GM18867 (cell line): ENCODE data around the gene FIG4.
"Not testable (repeated sequence)": the region's sequence is repeated elsewhere in the genome, so short reads cannot be mapped to it uniquely, and the experiment has no call there.

Experiments used
- ATAC-seq: cut with Tn5 transposase; IDR thresholded peaks from one replicate; pipeline ENCODE4 v1.9.1; 2021; ENCODE audit warnings: mild to moderate bottlenecking, moderate library complexity; ENCODE audit not compliant: unreplicated experiment

FIG4 gene

DNA sequence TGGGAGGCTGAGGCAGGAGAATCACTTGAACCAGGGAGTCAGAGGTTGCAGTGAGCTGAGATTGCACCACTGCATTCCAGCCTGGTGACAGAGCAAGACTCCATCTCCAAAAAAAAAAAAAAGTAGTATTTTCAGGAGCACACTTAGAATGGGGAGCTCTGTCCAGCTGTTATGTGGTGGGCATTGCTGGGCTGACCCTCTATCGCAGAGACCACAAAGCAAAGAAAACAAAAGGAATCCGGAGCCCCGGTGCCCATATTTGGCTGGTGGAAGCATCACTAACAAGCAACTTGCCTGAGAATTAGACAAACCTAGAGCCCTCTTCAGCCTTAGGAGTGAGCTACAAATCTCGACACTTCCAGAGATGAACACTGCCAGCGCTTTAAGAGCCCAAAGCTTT, 149.7 kb downstream of the FIG4 start:
- ATAC-seq, result no peak

DNA sequence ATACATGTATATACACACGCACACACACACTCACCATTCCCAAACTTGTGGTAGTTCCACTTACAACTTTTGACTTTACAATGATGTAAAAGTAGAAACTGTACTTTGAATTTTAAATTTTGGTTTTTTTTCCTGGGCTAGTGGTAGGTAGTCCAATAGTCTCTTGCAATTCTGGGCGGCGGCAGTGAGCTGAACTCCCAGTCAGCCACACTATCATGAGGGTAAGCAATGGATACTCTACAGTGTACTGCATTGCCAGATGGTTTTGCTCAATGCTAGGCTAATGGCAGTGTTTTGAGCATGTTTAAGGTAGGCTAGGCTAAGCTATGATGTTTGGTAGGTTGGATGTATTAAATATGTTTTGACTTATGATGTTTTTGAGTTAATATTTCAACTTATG, 150.8 kb downstream of the FIG4 start:
- no peak for ATAC-seq

DNA sequence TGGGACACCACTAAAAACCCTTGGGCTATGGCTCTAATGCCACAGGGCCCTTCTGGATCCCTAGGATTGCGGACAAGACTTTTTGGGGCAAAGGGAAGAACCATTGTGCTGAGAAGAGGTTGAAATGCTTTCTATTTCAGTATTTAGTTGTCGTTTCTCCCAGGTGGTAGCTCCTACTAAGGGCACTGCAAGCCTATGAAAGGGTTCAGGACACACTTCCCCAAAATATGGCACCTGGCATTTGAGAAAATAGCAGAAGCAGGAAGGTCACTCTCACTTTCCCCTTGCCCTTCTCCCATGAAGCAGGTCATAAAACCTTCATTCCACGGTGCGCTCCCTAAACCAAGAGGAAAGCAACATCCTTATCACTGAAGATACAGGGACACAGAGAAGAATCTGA, 161.6 kb downstream of the FIG4 start:
- ATAC-seq, result no peak

DNA sequence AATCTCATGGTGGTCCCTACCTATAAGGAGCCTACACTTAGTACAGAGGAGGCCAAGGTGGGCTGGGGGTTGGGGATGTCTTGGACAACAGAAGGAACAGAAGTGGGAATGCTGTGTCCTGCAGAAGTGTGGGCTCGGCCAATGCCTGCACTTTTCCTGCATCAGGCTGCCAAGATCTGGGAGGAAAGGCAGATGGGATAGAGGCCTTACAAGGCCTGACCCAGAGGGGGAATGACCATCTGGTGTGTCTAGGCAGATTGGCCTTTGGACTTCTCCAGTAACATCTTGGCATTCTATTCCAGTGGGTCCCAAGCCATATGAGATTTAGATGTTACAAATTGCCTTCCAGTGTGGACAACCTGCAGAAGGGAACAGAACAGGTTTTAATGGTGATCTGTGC, 162.3 kb downstream of the FIG4 start:
- ATAC-seq, result no peak

DNA sequence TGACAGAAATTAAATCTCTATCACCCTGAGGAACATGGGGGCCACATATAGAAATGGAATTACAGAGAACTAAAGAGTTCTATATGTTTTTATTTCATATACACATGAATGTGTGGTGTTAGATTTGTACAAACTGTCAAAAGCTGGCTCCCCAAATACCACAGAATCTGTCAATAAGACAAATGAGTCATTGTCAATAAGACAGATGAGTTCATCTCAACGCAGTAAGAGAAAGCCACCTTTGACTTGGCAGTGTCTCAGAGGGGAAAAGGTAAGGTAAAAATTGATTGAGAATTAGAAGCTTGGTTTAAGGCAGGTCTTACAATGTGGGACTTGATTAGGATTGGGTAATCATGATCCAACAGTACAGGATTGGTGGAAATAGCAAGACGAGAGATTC, 162.9 kb downstream of the FIG4 start:
- ATAC-seq, result no peak

DNA sequence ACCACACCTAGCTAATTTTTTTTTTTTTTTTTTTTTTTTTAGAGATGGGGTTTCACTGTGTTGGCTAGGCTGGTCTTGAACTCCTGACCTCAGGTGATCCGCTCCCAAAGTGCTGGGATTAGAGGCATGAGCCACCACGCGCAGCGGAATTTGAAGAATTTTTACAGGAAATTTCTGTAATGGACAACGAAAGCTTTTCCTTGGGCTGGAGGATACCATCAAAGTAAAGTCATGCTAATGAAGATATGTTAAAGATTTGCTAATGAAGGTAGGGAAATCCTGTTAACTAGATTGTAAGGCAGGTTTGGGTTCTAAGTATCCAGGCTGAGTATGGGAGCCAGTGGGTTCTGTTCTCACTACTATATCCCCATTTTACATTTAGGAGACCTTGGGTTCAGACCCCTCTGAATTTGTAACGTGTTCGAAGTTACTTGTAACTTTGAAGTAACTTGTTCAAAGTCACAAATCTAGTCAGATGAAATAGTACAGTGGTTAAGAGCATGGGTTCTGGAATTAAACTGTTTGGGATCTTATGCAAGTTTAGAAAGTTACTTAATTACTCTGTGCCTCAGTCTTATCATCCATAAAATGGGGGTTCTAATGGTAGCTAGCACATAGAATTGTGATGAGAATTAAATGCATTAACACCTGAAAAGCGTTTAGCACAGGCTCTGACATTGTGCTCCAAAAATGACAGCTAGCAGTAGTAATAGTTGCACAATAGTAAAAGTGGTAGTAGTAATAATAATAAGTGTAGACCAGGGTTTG, 163.6 kb downstream of the FIG4 start:
- ATAC-seq, result no peak

DNA sequence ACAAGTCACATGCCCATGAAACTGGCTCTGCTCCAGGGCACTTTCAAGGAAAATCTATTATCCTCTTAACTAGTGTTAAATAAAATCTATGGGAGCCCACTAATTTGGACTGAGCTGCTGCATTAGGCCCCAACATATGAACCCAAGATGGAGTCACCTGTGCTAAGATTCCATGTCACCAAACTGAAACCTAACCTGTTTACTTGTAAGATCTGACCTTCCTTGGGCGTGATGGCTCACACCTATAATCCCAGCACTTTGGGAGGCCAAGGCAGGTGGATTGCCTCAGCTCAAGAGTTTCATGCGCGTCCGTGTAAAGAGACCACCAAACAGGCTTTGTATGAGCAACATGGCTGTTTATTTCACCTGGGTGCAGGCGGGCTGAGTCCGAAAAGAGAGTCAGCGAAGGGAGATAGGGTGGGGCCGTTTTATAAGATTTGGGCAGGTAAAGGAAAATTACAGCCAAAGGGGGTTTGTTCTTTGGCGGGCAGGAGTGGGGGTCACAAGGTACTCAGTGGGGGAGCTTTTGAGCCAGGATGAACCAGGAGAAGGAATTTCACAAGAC, 164.5 kb downstream of the FIG4 start:
- not testable (repeated sequence) for ATAC-seq

DNA sequence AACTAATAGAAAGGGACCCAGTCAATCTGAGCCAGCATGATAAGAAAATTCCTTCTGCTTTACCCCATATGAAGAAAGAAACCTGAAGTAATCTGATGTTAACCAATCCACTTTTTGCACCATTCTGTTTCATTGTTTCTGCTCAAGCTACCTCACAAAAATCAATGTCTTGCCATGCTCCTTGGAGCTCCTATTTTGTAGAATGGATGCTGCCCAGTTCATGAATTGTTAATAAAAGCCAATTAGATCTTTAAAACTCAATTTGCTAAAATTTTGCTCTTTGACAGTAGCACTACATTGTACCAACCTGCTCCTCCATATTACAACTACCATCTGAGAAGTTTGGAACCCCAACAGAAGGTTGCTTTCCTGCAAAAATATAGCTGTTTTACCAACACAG, 170.8 kb downstream of the FIG4 start:
- no peak for ATAC-seq

DNA sequence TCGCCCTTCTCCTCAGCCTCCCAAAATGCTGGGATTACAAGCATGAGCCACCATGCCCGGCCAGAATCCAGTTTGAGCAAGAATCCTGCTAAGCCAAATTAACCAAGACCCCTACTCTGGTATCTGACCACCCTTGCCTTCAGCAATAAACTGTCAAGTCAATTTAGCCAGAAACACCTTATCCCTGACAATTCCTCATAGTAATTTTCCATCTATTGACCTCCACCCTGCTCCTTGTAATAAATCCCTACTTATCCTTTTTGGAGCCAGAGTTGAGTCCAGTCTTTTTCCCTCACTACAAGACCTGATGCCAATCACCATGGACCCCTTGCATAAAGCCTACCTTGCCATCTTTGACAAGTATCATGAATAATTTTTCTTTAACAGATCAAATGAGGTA, 173.0 kb downstream of the FIG4 start:
- ATAC-seq, result no peak

DNA sequence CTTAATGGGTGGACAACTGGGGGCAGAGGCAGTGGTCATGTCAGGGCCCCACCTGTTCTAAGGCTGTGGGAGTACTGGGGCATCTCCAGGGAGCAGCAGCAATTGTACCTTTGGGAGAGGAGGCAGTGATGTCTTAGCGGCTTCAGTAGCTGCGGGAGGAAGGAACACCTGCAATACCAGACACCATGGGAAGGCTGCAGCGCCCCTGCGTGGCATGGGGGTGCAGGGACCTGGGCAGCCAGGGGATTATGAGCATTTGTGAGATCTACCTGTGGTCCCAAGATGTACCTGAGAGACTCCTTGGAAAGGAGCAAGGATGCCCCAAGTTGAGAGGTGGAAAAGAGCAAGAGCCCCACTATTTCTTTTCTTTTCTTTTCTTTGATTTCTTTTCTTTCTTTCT, 174.9 kb downstream of the FIG4 start:
- ATAC-seq, result no peak

DNA sequence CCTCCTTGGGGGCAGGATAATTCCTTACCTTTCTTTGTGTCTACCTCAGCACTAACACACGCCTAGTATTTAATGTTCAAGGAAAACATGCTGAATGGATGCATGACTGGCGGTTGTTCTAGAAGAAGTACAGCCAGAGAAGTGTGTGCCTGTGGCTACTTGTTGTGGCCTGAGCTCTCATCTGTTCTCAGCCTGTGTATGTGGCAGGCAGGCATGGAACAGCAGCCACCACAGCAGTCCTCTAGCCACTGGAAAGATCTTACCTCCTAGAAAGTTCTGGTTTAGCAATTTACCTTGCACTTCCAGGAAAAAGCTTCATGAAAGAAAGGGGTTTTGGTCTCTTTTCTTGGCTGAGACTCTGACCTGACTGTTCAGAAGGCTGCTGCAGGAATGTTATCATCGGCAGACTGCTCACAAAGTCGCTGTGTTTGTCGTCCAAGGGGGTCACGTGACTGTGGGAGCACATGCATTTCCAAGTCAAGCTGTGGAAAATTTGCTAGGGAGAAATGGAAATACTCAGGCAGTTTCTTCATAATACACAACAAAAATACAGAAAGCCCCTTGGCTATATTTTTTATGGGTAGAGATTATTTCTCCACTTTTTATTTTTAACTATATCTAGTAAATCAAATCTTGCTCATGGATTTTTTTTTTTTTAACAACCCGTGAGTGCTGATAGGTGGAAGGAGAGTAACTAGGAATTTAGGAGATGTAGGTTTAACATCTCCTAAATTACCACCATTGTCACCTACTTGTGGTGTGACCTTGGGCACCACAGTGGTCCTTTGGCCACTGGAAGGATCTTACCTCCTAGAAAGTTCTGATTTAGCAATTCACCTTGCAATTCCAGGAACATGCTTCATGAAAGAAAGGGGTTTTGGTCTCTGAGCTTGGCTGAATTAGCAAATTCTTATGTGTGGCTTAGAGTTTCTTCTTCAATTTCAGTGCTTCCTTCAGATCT, 176.2 kb downstream of the FIG4 start:
- no peak for ATAC-seq

DNA sequence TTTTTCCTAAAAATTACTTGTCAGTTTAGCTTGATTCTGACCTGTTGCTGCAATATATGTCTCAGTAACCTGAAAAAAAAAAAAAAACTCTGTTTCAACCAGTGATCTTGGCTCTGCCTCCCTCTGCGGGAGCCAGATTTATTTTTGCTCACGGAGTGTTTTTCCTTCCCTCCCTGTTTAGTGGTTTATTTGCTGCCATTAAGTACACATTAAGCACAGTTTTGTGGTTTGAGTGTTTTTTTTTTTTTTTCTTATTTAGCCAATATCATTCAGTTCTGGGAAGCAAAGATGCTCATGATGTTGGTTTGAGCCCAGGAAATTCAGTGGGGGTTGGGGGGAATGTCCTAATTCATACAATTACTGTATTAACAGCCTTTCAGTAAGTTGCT, 176.9 kb downstream of the FIG4 start:
- no peak for ATAC-seq

DNA sequence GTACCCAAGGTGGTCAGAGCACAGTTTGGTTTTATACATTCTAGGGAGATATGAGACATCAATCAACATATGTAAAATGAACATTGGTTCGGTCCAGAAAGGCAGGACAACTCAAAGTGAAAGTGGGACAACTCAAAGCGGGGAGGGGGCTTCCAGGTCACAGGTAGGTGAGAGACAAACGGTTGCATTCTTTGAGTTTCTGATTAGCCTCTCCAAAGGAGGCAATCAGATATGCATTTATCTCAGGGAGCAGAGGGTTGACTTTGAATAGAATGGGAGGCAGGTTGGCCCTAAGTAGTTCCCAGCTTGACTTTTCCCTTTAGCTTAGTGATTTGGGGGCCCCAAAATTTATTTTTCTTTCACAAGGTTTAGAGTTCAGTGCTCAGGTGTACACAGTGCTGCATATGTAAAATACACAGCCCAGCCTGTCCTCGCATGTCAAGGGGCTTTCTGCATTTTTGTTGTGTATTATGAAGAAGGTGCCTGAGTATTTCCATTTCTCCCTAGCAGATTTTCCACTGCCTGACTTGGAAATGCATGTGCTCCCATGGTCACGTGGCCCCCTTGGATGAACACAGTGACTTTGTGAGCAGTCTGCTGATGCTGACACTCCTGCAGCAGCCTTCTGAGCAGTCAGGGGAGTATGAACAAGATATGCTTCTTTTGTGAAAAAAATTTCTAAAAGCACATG, 178.4 kb downstream of the FIG4 start:
- ATAC-seq, result not testable (repeated sequence)

DNA sequence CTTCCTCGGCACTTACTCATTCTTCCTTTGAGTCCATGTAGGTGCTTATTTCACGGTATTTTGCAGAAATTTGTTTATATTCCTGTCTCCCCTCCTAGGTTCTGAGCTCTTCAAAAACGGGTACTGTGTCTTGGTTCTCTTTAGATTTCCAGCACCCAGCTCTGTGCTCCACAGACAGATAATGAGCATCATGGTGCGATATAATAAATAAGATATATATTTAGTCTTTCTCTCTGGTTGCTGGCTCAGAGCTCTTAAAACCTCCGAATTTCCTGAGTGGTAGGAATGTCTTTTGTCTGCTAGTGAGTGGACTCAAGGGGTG, 179.0 kb downstream of the FIG4 start:
- no peak for ATAC-seq

DNA sequence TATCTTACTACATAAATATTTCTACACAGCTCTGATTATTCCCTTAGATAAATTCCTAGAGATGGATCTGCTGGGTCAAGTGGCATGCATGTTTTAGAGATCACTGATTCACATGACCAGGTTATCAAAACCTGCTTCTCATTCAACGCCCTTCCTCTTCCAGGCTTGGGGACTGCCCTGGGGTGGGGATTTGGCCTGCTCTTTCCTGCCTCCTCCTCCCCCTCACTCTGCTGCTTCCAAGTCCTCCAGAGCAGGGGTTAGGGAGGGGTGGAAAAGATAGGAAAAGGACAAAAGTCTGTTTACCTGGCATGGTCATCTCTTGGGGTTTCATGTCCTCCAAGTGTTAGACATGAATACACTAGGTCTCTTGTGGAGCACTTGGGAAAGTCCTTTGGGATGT, 181.5 kb downstream of the FIG4 start:
- ATAC-seq, result no peak

DNA sequence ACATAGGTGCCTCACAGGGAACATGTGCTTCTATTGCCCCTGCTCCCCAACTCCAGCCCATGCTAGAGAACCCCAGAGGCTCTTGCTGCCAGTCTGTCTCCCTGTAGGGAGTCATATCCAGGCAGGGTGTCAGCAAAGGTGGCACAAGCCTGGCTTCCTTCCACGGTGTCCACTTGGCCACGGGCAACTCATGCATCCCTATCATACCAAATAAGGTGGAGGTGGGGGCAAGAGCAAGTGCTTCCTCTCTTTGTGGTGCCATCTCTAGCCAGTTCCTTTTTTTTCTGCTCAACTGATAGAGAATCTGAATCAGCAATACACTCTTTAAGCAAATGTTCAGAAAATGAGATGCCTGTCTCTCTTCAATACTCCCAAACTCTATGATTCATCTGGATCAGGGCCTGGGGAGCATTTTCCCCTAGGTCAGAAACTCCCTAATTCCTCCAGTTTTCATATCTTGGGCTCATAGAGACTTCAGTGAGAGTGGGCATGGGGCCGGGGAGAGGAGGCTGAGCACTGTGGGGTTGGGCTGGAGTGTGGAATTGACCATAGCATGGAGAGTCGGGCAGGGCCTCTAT, 182.0 kb downstream of the FIG4 start:
- ATAC-seq, result no peak

DNA sequence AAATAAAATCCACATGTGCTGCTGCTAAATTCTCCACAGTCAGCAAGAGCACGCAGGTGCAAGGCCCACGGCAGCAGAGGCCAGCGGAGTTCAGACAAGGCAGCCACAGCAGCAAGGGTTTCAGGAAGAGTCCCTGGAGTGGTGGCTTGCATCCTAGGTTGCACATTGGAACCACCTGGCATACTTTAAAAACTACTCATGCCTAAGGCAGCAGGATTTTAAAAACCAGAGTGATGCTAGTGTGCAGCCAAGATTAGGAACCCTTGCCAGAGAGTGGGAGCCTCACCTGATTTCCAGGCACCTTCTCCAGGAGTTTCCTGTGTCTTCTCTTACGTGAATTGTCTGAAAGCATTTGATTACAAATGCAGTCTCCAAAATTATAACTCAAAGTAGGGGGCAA, 183.0 kb downstream of the FIG4 start:
- ATAC-seq, result no peak

DNA sequence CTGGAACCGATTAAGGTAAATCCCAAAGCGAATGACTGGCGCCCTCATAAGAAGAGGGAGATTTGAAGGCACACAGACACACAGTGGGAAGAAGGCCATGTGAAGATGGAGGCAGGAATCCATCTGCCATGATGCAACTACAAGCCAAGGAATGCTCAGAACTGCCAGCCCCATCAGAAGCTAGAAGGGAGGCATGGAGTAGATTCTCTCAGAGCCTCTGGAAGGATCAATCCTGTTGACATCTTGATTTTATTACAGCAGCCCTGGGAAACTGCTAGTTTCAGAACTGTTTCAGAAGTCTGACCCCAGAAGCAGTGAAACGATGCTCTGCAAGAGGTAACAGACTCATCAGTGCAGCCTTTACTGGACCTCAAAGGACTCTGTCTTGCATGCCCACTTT, 183.5 kb downstream of the FIG4 start:
- ATAC-seq, result no peak
